ENCODE measurements around the gene ZNF2.

The ZNF2 gene

DNA sequence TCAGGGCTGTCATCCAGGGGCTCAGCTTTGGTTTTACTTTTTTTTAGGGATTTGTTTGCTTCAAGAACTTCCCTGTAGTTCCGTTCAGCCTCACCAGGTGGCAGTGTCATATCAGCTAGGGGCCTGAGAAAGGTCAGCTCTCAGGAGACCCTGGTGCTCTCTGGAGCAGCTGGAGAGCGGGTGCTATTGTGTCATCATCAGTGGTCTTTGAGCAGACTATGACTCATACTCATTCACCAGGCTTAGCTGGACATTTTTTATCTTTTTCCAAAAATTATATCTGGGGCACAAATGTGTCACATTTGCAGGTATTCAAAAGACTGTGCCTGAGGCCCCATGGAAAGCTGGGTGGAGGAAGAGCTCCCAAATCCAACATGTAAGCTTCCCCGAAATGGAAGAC lies 66.1 kb downstream of the ZNF2 start:
- no peak for TF ChIP-seq ZFX (IDR thresholded peaks at IDR 0.05)
- TF ChIP-seq CTCF (conservative IDR thresholded peaks at IDR 0.05) = peak; percentile 92
- no peak overlapping the region for H3K27ac ChIP-seq

- TF ChIP-seq ZFX (IDR thresholded peaks at IDR 0.05) (no peak), CTCF (conservative IDR thresholded peaks at IDR 0.05) (no peak)
- no peak overlapping the region for H3K27ac ChIP-seq
Measured at GRCh38 chr2:95232232-95232631, 66.6 kb downstream of the ZNF2 start.
